ENCODE measurements around the gene ZNF366.

DNA sequence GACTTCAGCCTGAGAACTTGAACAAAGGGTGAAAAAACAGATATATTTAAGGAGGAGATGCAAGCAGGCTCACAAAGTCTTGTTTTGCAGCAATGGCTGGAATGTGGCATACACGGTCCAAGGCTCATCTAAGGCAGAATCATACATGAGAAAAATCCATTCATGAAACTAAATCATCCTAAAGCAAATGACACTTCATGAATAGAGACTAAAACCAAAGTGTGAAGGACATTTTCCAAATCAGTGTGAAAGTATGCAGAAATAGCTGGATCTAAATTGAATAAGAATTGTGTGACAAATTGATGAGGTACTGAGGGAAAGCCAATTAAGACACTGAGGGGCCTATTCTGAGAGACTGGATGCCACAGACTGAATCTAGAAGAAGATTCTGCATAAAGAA, 27.3 kb downstream of the ZNF366 start:
- no peak for TF ChIP-seq POLR2A (IDR thresholded peaks at IDR 0.05; ENCODE audit: low read depth, low read length)
- TF ChIP-seq POLR2AphosphoS5 (IDR thresholded peaks at IDR 0.05; ENCODE audit: low read depth, low read length), result no peak
- no peak for TF ChIP-seq SPI1 (IDR thresholded peaks at IDR 0.05; ENCODE audit: low read depth, low read length)
- no peak for TF ChIP-seq PAX5 (IDR thresholded peaks at IDR 0.05; ENCODE audit: insufficient read depth, low read length, severe bottlenecking)
- TF ChIP-seq TAF1 (IDR thresholded peaks at IDR 0.05; ENCODE audit: low read depth, low read length), result no peak
- TF ChIP-seq POU2F2 (IDR thresholded peaks at IDR 0.05; ENCODE audit: low read depth, low read length), result no peak
